ENCODE results near the gene NUDT2.
"Not testable (repeated sequence)": the region's sequence is repeated elsewhere in the genome, so short reads cannot be mapped to it uniquely, and the experiment has no call there.

Gene NUDT2

GRCh38 chr9:34328987-34329832 lies at the start of gene NUDT2, which contains the start of gene KIF24:
Gene NUDT2 (plus strand): TSS chr9:34329569. CDS start chr9:34339040, 9,471 bp downstream.
Gene KIF24 (minus strand): TSS chr9:34329268. CDS start chr9:34311346, 17,922 bp downstream.
- Mint-ChIP-seq H3K36me3 (ENCODE audit: low read depth) (no peaks in the 10 kb centered on the region), H3K4me1 (ENCODE audit: low read depth) (peaks cover 32% of the 10 kb centered on the region), H3K9me3 (no peaks in the 10 kb centered on the region), H3K27me3 (ENCODE audit: low read depth) (no peaks in the 10 kb centered on the region), H3K4me3 (peak within 1 kb of the TSS; percentile 93), H3K27ac (peak within 1 kb of the TSS; percentile 96)

GRCh38 chr9:34282096-34282495 lies 47.3 kb upstream of the NUDT2 start:
- Mint-ChIP-seq H3K9me3 (no peaks in the 10 kb centered on the region), H3K4me3 (no peak overlapping the region), H3K27ac (no peak overlapping the region), H3K4me1 (ENCODE audit: low read depth) (peaks cover 7% of the 10 kb centered on the region), H3K27me3 (ENCODE audit: low read depth) (no peaks in the 10 kb centered on the region), H3K36me3 (ENCODE audit: low read depth) (peaks cover 2% of the 10 kb centered on the region)

GRCh38 chr9:34289159-34289558 lies 40.2 kb upstream of the NUDT2 start:
- no peaks in the 10 kb centered on the region for H3K27me3 Mint-ChIP-seq (ENCODE audit: low read depth)
- H3K27ac Mint-ChIP-seq: no peak overlapping the region
- H3K4me3 Mint-ChIP-seq: no peak overlapping the region
- H3K36me3 Mint-ChIP-seq (ENCODE audit: low read depth): peaks cover 2% of the 10 kb centered on the region
- H3K4me1 Mint-ChIP-seq (ENCODE audit: low read depth): no peaks in the 10 kb centered on the region
- no peaks in the 10 kb centered on the region for H3K9me3 Mint-ChIP-seq

GRCh38 chr9:34291023-34291422 lies 38.3 kb upstream of the NUDT2 start:
- H3K36me3 Mint-ChIP-seq (ENCODE audit: low read depth): peaks cover 2% of the 10 kb centered on the region
- no peak overlapping the region for H3K4me3 Mint-ChIP-seq
- H3K27me3 Mint-ChIP-seq (ENCODE audit: low read depth): no peaks in the 10 kb centered on the region
- no peaks in the 10 kb centered on the region for H3K9me3 Mint-ChIP-seq
- no peaks in the 10 kb centered on the region for H3K4me1 Mint-ChIP-seq (ENCODE audit: low read depth)
- H3K27ac Mint-ChIP-seq: no peak overlapping the region

- Mint-ChIP-seq H3K4me1 (ENCODE audit: low read depth) (no peaks in the 10 kb centered on the region), H3K27me3 (ENCODE audit: low read depth) (no peaks in the 10 kb centered on the region)
Observed at GRCh38 chr9:34291423-34291822, 37.9 kb upstream of the NUDT2 start.

GRCh38 chr9:34292552-34292951 lies 36.8 kb upstream of the NUDT2 start:
- H3K9me3 Mint-ChIP-seq: no peaks in the 10 kb centered on the region
- no peak overlapping the region for H3K4me3 Mint-ChIP-seq
- H3K4me1 Mint-ChIP-seq (ENCODE audit: low read depth): no peaks in the 10 kb centered on the region
- H3K27me3 Mint-ChIP-seq (ENCODE audit: low read depth): no peaks in the 10 kb centered on the region
- no peak overlapping the region for H3K27ac Mint-ChIP-seq
- no peaks in the 10 kb centered on the region for H3K36me3 Mint-ChIP-seq (ENCODE audit: low read depth)

More at GRCh38 chr9:34291423-34291822, 37.9 kb upstream of the NUDT2 start:
- H3K36me3 Mint-ChIP-seq (ENCODE audit: low read depth): peaks cover 2% of the 10 kb centered on the region
- no peak overlapping the region for H3K27ac Mint-ChIP-seq
- no peak overlapping the region for H3K4me3 Mint-ChIP-seq
- no peaks in the 10 kb centered on the region for H3K9me3 Mint-ChIP-seq

- not testable (repeated sequence) for H3K4me1 Mint-ChIP-seq (ENCODE audit: low read depth); H3K4me3 Mint-ChIP-seq; H3K36me3 Mint-ChIP-seq (ENCODE audit: low read depth); H3K27ac Mint-ChIP-seq; H3K27me3 Mint-ChIP-seq (ENCODE audit: low read depth); H3K9me3 Mint-ChIP-seq
Observed at GRCh38 chr9:34301064-34301463, 28.3 kb upstream of the NUDT2 start.

GRCh38 chr9:34308316-34308715 lies 21.1 kb upstream of the NUDT2 start:
- not testable (repeated sequence) for H3K27ac Mint-ChIP-seq; H3K9me3 Mint-ChIP-seq; H3K27me3 Mint-ChIP-seq (ENCODE audit: low read depth); H3K36me3 Mint-ChIP-seq (ENCODE audit: low read depth); H3K4me1 Mint-ChIP-seq (ENCODE audit: low read depth); H3K4me3 Mint-ChIP-seq

- Mint-ChIP-seq H3K27me3 (ENCODE audit: low read depth) (no peaks in the 10 kb centered on the region), H3K9me3 (peaks cover 3% of the 10 kb centered on the region), H3K27ac (no peak overlapping the region), H3K4me1 (ENCODE audit: low read depth) (peaks cover 1% of the 10 kb centered on the region), H3K4me3 (no peak overlapping the region), H3K36me3 (ENCODE audit: low read depth) (peaks cover 2% of the 10 kb centered on the region)
Observed at GRCh38 chr9:34310215-34310614, 19.2 kb upstream of the NUDT2 start.

- Mint-ChIP-seq H3K9me3 (peaks cover 3% of the 10 kb centered on the region), H3K4me1 (ENCODE audit: low read depth) (peaks cover 1% of the 10 kb centered on the region), H3K36me3 (ENCODE audit: low read depth) (no peaks in the 10 kb centered on the region), H3K27me3 (ENCODE audit: low read depth) (no peaks in the 10 kb centered on the region), H3K27ac (no peak overlapping the region), H3K4me3 (no peak overlapping the region)
Observed at GRCh38 chr9:34311499-34312185, 17.7 kb upstream of the NUDT2 start.

GRCh38 chr9:34317436-34317835 lies 11.9 kb upstream of the NUDT2 start:
- Mint-ChIP-seq H3K27ac (no peak overlapping the region), H3K4me1 (ENCODE audit: low read depth) (no peaks in the 10 kb centered on the region), H3K9me3 (peaks cover 3% of the 10 kb centered on the region), H3K36me3 (ENCODE audit: low read depth) (no peaks in the 10 kb centered on the region), H3K27me3 (ENCODE audit: low read depth) (no peaks in the 10 kb centered on the region), H3K4me3 (no peak overlapping the region)

- Mint-ChIP-seq H3K27ac (no peak overlapping the region), H3K4me3 (no peak overlapping the region), H3K36me3 (ENCODE audit: low read depth) (no peaks in the 10 kb centered on the region), H3K9me3 (no peaks in the 10 kb centered on the region), H3K27me3 (ENCODE audit: low read depth) (no peaks in the 10 kb centered on the region), H3K4me1 (ENCODE audit: low read depth) (no peaks in the 10 kb centered on the region)
Observed at GRCh38 chr9:34318163-34318790, 11.1 kb upstream of the NUDT2 start.

- Mint-ChIP-seq H3K27me3 (ENCODE audit: low read depth) (no peaks in the 10 kb centered on the region), H3K4me1 (ENCODE audit: low read depth) (peaks cover 1% of the 10 kb centered on the region), H3K9me3 (no peaks in the 10 kb centered on the region), H3K4me3 (no peak overlapping the region), H3K36me3 (ENCODE audit: low read depth) (no peaks in the 10 kb centered on the region), H3K27ac (no peak overlapping the region)
Observed at GRCh38 chr9:34321451-34321850, 7.9 kb upstream of the NUDT2 start.

- Mint-ChIP-seq H3K4me1 (ENCODE audit: low read depth) (peaks cover 11% of the 10 kb centered on the region), H3K9me3 (no peaks in the 10 kb centered on the region), H3K27ac (no peak overlapping the region), H3K36me3 (ENCODE audit: low read depth) (no peaks in the 10 kb centered on the region), H3K4me3 (no peak overlapping the region), H3K27me3 (ENCODE audit: low read depth) (no peaks in the 10 kb centered on the region)
Observed at GRCh38 chr9:34322899-34323591, 6.3 kb upstream of the NUDT2 start.

All from T-helper 1 cell treated with Interleukin-12 subunit alpha and Interleukin-12 subunit beta and Interleukin-4 antibody, amounts not matched to agents 30 μg/mL and 1 μg/mL, for 36 hours (primary cell).